GM23338 (cell line): Measurements from ENCODE around the gene SLC6A18. TPM values are rescaled to one million over a fixed set of nuclear protein-coding genes. Genes with fewer than 3 reads are reported as not detected.

Experiments
- ATAC-seq: fragments of 200-7000 bp; cut with Tn5 transposase; 3 replicates; pipeline ENCODE4 v1.9.1; 2020
- DNase-seq: peaks from one replicate; pipeline ENCODE4 v3.0.0-alpha.2; 2015; ENCODE audit warnings: low spot score
- H2AFZ ChIP-seq: fragments of 200-600 bp; sonication (generic); 2 replicates; pipeline ENCODE4 v1.8.0; 2016; ENCODE audit warnings: antibody characterized with exemption, mild to moderate bottlenecking, moderate library complexity
- H3F3A ChIP-seq: fragments of 200-600 bp; sonication (generic); replicated peaks from 2 replicates; pipeline ENCODE4 v1.8.0; 2017; ENCODE audit warnings: antibody characterized with exemption, mixed run types, low read depth
- H3K27ac ChIP-seq: fragments of 200-600 bp; sonication (generic); 2 replicates; pipeline ENCODE4 v1.6.1; 2016; ENCODE audit warnings: low read depth
- H3K27me3 ChIP-seq: fragments of 200-600 bp; sonication (generic); 2 replicates; pipeline ENCODE4 v1.8.0; 2016; ENCODE audit warnings: mild to moderate bottlenecking, mixed run types, moderate library complexity; ENCODE audit not compliant: insufficient read depth
- H3K36me3 ChIP-seq: fragments of 200-600 bp; sonication (generic); 2 replicates; pipeline ENCODE4 v1.8.0; 2016; ENCODE audit warnings: mild to moderate bottlenecking; ENCODE audit not compliant: insufficient read depth
- H3K4me1 ChIP-seq: fragments of 200-600 bp; sonication (generic); 2 replicates; pipeline ENCODE4 v1.8.0; 2016; ENCODE audit warnings: mild to moderate bottlenecking, moderate library complexity; ENCODE audit not compliant: insufficient read depth
- H3K4me2 ChIP-seq: fragments of 200-600 bp; sonication (generic); 2 replicates; pipeline ENCODE4 v1.7.1; 2017; ENCODE audit warnings: mixed run types
- H3K4me3 ChIP-seq: fragments of 200-600 bp; sonication (generic); 2 replicates; pipeline ENCODE4 v1.6.1; 2016; ENCODE audit warnings: mixed run types
- H3K79me2 ChIP-seq: fragments of 200-600 bp; sonication (generic); replicated peaks from 2 replicates; pipeline ENCODE4 v1.8.0; 2017; ENCODE audit warnings: mild to moderate bottlenecking; ENCODE audit not compliant: insufficient read depth
- H3K9me2 ChIP-seq: fragments of 200-600 bp; sonication (generic); 2 replicates; pipeline ENCODE4 v1.8.0; 2017; ENCODE audit not compliant: insufficient read depth
- H4K20me1 ChIP-seq: fragments of 200-600 bp; sonication (generic); replicated peaks from 2 replicates; pipeline ENCODE4 v1.8.0; 2017; ENCODE audit warnings: mild to moderate bottlenecking; ENCODE audit not compliant: insufficient read depth
- H3K27ac Mint-ChIP-seq: 2 replicates; pipeline ENCODE4 v1.8.0; 2020; ENCODE audit warnings: inconsistent platforms, mild to moderate bottlenecking, moderate library complexity, mixed read lengths
- H3K27me3 Mint-ChIP-seq: 3 replicates; pipeline ENCODE4 v1.8.0; 2022; ENCODE audit warnings: low read depth, mild to moderate bottlenecking, moderate library complexity, mixed read lengths, inconsistent platforms; ENCODE audit not compliant: insufficient read depth, poor library complexity
- H3K36me3 Mint-ChIP-seq: 3 replicates; pipeline ENCODE4 v1.8.0; 2021; ENCODE audit warnings: low read depth, mild to moderate bottlenecking, inconsistent platforms, moderate library complexity, mixed read lengths
- H3K4me1 Mint-ChIP-seq: 3 replicates; pipeline ENCODE4 v1.8.0; 2020; ENCODE audit warnings: mild to moderate bottlenecking, inconsistent platforms, mixed read lengths
- H3K4me3 Mint-ChIP-seq: 3 replicates; pipeline ENCODE4 v1.8.0; 2021; ENCODE audit warnings: moderate library complexity, mild to moderate bottlenecking, inconsistent platforms, mixed read lengths
- H3K9me3 Mint-ChIP-seq: 3 replicates; pipeline ENCODE4 v1.8.0; 2020; ENCODE audit warnings: moderate library complexity, mild to moderate bottlenecking, inconsistent platforms, mixed read lengths
- CREB1 ChIP-seq: fragments of 250-450 bp; sonication (Bioruptor Pico); IDR thresholded peaks from 2 replicates; pipeline ENCODE4 v1.5.0; 2020; ENCODE audit warnings: low read depth, mild to moderate bottlenecking, moderate library complexity
- JUNB ChIP-seq: IDR thresholded peaks from one replicate; pipeline ENCODE4 v1.6.1; 2016; ENCODE audit warnings: antibody characterized with exemption; ENCODE audit not compliant: unreplicated experiment
- POLR2AphosphoS5 ChIP-seq: IDR thresholded peaks from 2 replicates; pipeline ENCODE4 v1.6.1; 2016; ENCODE audit warnings: antibody characterized with exemption, low read depth
- STAT1 ChIP-seq: IDR thresholded peaks from one replicate; pipeline ENCODE4 v1.6.1; 2016; ENCODE audit warnings: antibody characterized with exemption; ENCODE audit not compliant: unreplicated experiment
- ZNF331 ChIP-seq: fragments of 250-450 bp; sonication (Bioruptor Pico); IDR thresholded peaks from 2 replicates; pipeline ENCODE4 v1.5.0; 2020; ENCODE audit warnings: low read depth, mild to moderate bottlenecking, moderate library complexity
- polyA plus RNA-seq: library from polyadenylated mRNA; unstranded; fragments of >200 nt; fragmentation: Nextera tagmentation; extraction: Ambion mirVana; gene quantifications from 2 replicates; pipeline ENCODE4 v1.2.1, GENCODE V29; 2016
- total RNA-seq: library from RNA; depleted of rRNA; stranded (reverse); fragments of >200 nt; shearing (Covaris generic); gene quantifications from 2 replicates; pipeline ENCODE4 v1.2.3, GENCODE V29; 2014
- TF ChIP-seq, protein P1 (sequence below): IDR thresholded peaks from 2 replicates; pipeline ENCODE4 v1.6.1; 2016; ENCODE audit warnings: antibody characterized with exemption
- TF ChIP-seq, protein P2 (sequence below): fragments of 250-450 bp; sonication (Bioruptor Pico); IDR thresholded peaks from 2 replicates; pipeline ENCODE4 v1.5.0; 2020; ENCODE audit warnings: mild to moderate bottlenecking, moderate library complexity
- TF ChIP-seq, protein P3 (sequence below): IDR thresholded peaks from one replicate; pipeline ENCODE4 v1.6.1; 2018; ENCODE audit warnings: antibody characterized with exemption; ENCODE audit not compliant: unreplicated experiment

The SLC6A18 gene
- total and polyA plus RNA-seq, 2 experiments from 2014 or later: not detected

DNA sequence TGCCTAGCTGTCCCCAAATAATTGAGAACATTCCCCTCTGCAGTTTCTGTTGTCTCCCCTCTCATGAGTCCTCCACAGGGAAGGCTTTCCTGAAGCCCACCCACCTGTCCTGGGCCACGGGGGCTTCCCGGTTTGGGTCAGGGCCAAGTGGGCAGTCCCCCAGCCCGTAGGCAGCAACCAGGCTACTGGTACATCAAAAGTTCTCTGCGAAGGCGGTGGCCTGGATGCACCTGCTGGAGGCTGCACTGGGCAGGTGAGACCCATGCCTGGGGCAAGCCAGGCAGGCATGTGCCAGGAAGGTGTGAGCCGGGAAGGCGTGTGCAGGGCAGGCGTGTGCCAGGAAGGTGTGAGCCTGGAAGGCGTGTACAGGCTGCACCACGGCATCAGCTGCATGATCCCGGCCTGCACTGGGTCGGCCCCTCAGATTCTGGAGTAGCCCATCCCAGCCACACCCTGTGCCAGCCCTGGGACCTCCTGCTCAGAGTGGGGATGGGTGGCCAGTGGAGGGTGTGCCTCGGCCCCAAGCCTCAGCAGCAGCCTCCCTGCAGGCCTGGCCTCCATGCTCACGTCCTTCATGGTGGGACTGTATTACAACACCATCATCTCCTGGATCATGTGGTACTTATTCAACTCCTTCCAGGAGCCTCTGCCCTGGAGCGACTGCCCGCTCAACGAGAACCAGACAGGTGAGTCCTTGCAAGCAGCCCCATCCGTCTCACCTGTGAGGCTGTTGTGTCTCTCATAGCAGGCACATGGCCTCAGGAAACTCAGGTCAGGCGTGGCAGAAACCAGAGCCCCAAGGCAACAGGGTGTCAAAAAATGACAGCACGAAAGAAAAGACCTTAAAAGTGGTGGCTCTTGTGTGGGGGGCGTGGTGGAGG lies 15.0 kb upstream of the SLC6A18 start:
- DNase-seq (no peak), ATAC-seq (no peak)
- Histone ChIP-seq H3K27me3 (no peaks in the 10 kb centered on the region), H3K4me1 (no peaks in the 10 kb centered on the region), H3K4me3 (no peak overlapping the region), H2AFZ (no peak overlapping the region), H3K36me3 (no peaks in the 10 kb centered on the region), H3K79me2 (no peaks in the 10 kb centered on the region), H3K9me2 (no peaks in the 10 kb centered on the region), H3K4me2 (no peak overlapping the region), H3K27ac (no peak overlapping the region), H4K20me1 (no peaks in the 10 kb centered on the region; the same call in 1 of the 2 replicates), H3F3A (no peaks in the 10 kb centered on the region)
- no peaks in the 10 kb centered on the region; the same call in 2 of the 3 replicates for H3K36me3 Mint-ChIP-seq
- peaks cover 7% of the 10 kb centered on the region for H3K27me3 Mint-ChIP-seq
- H3K27ac Mint-ChIP-seq: no peak overlapping the region
- no peak overlapping the region for H3K4me3 Mint-ChIP-seq
- peaks cover 7% of the 10 kb centered on the region for H3K4me1 Mint-ChIP-seq
- TF ChIP-seq JUNB (no peak), POLR2AphosphoS5 (no peak), STAT1 (no peak), CREB1 (CRISPR knock-in tag) (no peak), ZNF331 (CRISPR knock-in tag) (no peak)
- TF ChIP-seq, protein P1, sequence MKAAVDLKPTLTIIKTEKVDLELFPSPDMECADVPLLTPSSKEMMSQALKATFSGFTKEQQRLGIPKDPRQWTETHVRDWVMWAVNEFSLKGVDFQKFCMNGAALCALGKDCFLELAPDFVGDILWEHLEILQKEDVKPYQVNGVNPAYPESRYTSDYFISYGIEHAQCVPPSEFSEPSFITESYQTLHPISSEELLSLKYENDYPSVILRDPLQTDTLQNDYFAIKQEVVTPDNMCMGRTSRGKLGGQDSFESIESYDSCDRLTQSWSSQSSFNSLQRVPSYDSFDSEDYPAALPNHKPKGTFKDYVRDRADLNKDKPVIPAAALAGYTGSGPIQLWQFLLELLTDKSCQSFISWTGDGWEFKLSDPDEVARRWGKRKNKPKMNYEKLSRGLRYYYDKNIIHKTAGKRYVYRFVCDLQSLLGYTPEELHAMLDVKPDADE: no peak
- TF ChIP-seq, protein P2, sequence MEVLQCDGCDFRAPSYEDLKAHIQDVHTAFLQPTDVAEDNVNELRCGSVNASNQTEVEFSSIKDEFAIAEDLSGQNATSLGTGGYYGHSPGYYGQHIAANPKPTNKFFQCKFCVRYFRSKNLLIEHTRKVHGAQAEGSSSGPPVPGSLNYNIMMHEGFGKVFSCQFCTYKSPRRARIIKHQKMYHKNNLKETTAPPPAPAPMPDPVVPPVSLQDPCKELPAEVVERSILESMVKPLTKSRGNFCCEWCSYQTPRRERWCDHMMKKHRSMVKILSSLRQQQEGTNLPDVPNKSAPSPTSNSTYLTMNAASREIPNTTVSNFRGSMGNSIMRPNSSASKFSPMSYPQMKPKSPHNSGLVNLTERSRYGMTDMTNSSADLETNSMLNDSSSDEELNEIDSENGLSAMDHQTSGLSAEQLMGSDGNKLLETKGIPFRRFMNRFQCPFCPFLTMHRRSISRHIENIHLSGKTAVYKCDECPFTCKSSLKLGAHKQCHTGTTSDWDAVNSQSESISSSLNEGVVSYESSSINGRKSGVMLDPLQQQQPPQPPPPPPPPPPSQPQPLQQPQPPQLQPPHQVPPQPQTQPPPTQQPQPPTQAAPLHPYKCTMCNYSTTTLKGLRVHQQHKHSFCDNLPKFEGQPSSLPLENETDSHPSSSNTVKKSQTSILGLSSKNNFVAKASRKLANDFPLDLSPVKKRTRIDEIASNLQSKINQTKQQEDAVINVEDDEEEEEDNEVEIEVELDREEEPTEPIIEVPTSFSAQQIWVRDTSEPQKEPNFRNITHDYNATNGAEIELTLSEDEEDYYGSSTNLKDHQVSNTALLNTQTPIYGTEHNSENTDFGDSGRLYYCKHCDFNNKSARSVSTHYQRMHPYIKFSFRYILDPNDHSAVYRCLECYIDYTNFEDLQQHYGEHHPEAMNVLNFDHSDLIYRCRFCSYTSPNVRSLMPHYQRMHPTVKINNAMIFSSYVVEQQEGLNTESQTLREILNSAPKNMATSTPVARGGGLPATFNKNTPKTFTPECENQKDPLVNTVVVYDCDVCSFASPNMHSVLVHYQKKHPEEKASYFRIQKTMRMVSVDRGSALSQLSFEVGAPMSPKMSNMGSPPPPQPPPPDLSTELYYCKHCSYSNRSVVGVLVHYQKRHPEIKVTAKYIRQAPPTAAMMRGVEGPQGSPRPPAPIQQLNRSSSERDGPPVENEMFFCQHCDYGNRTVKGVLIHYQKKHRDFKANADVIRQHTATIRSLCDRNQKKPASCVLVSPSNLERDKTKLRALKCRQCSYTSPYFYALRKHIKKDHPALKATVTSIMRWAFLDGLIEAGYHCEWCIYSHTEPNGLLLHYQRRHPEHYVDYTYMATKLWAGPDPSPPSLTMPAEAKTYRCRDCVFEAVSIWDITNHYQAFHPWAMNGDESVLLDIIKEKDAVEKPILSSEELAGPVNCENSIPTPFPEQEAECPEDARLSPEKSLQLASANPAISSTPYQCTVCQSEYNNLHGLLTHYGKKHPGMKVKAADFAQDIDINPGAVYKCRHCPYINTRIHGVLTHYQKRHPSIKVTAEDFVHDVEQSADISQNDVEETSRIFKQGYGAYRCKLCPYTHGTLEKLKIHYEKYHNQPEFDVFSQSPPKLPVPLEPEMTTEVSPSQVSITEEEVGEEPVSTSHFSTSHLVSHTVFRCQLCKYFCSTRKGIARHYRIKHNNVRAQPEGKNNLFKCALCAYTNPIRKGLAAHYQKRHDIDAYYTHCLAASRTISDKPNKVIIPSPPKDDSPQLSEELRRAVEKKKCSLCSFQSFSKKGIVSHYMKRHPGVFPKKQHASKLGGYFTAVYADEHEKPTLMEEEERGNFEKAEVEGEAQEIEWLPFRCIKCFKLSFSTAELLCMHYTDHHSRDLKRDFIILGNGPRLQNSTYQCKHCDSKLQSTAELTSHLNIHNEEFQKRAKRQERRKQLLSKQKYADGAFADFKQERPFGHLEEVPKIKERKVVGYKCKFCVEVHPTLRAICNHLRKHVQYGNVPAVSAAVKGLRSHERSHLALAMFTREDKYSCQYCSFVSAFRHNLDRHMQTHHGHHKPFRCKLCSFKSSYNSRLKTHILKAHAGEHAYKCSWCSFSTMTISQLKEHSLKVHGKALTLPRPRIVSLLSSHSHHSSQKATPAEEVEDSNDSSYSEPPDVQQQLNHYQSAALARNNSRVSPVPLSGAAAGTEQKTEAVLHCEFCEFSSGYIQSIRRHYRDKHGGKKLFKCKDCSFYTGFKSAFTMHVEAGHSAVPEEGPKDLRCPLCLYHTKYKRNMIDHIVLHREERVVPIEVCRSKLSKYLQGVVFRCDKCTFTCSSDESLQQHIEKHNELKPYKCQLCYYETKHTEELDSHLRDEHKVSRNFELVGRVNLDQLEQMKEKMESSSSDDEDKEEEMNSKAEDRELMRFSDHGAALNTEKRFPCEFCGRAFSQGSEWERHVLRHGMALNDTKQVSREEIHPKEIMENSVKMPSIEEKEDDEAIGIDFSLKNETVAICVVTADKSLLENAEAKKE (CRISPR knock-in tag): no peak
- TF ChIP-seq, protein P3, sequence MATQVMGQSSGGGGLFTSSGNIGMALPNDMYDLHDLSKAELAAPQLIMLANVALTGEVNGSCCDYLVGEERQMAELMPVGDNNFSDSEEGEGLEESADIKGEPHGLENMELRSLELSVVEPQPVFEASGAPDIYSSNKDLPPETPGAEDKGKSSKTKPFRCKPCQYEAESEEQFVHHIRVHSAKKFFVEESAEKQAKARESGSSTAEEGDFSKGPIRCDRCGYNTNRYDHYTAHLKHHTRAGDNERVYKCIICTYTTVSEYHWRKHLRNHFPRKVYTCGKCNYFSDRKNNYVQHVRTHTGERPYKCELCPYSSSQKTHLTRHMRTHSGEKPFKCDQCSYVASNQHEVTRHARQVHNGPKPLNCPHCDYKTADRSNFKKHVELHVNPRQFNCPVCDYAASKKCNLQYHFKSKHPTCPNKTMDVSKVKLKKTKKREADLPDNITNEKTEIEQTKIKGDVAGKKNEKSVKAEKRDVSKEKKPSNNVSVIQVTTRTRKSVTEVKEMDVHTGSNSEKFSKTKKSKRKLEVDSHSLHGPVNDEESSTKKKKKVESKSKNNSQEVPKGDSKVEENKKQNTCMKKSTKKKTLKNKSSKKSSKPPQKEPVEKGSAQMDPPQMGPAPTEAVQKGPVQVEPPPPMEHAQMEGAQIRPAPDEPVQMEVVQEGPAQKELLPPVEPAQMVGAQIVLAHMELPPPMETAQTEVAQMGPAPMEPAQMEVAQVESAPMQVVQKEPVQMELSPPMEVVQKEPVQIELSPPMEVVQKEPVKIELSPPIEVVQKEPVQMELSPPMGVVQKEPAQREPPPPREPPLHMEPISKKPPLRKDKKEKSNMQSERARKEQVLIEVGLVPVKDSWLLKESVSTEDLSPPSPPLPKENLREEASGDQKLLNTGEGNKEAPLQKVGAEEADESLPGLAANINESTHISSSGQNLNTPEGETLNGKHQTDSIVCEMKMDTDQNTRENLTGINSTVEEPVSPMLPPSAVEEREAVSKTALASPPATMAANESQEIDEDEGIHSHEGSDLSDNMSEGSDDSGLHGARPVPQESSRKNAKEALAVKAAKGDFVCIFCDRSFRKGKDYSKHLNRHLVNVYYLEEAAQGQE: no peak
- H3K9me3 Mint-ChIP-seq: no peaks in the 10 kb centered on the region; the same call in 2 of the 3 replicates
